SU-DHL-6 (cell line): ENCODE measurements around the gene B4GALNT4.

Experiments
- H2AFZ ChIP-seq: fragments of 200-600 bp; sonication (generic); 2 replicates; pipeline ENCODE4 v1.6.1; 2014; ENCODE audit warnings: low read depth, mild to moderate bottlenecking, moderate library complexity, mixed read lengths, antibody characterized with exemption, low read length; ENCODE audit not compliant: severe bottlenecking
- H3F3A ChIP-seq: fragments of 200-600 bp; shearing (Covaris generic); 2 replicates; pipeline ENCODE4 v1.6.0; 2016; ENCODE audit warnings: antibody characterized with exemption, mild to moderate bottlenecking; ENCODE audit not compliant: insufficient read depth
- H3K27ac ChIP-seq: fragments of 200-600 bp; sonication (generic); 2 replicates; pipeline ENCODE4 v1.5.1; 2016; ENCODE audit warnings: low read depth, mild to moderate bottlenecking, low read length, moderate library complexity, mixed read lengths
- H3K27me3 ChIP-seq: fragments of 200-600 bp; sonication (generic), shearing (Covaris generic); 2 replicates; pipeline ENCODE4 v1.6.0; 2014; ENCODE audit warnings: mild to moderate bottlenecking, low read length
- H3K36me3 ChIP-seq: fragments of 200-600 bp; sonication (generic); 2 replicates; pipeline ENCODE4 v1.6.1; 2014; ENCODE audit warnings: mild to moderate bottlenecking, low read length, mixed read lengths
- H3K4me2 ChIP-seq: fragments of 300-600, 200-600 bp; shearing (Covaris generic), sonication (generic); 2 replicates; pipeline ENCODE4 v1.6.0; 2014; ENCODE audit warnings: low read length, low read depth, mild to moderate bottlenecking; ENCODE audit not compliant: poor library complexity, severe bottlenecking
- H3K4me3 ChIP-seq: fragments of 200-600 bp; sonication (generic); 2 replicates; pipeline ENCODE4 v1.5.1; 2014; ENCODE audit warnings: antibody characterized with exemption, low read length, mild to moderate bottlenecking, mixed read lengths; ENCODE audit not compliant: insufficient read depth, poor library complexity, severe bottlenecking
- H3K79me2 ChIP-seq: fragments of 200-600 bp; sonication (generic); 2 replicates; pipeline ENCODE4 v1.6.1; 2014; ENCODE audit warnings: mild to moderate bottlenecking, low read length, moderate library complexity; ENCODE audit not compliant: insufficient read depth
- H3K9ac ChIP-seq: fragments of 200-600 bp; sonication (generic); 2 replicates; pipeline ENCODE4 v1.7.0; 2014; ENCODE audit warnings: mild to moderate bottlenecking, low read length
- H3K9me2 ChIP-seq: fragments of 200-600 bp; sonication (generic); replicated peaks from 2 replicates; pipeline ENCODE4 v1.6.1; 2014; ENCODE audit warnings: low read length; ENCODE audit not compliant: insufficient read depth
- H3K9me3 ChIP-seq: fragments of 200-600 bp; sonication (generic); 2 replicates; pipeline ENCODE4 v1.6.1; 2014; ENCODE audit warnings: low read length, mixed read lengths; ENCODE audit not compliant: insufficient read depth
- H4K20me1 ChIP-seq: fragments of 200-600 bp; sonication (generic); 2 replicates; pipeline ENCODE4 v1.6.1; 2014; ENCODE audit warnings: low read depth, mild to moderate bottlenecking, antibody characterized with exemption, low read length, moderate library complexity, mixed read lengths
- CTCF ChIP-seq: fragments of 200-600 bp; sonication (generic); IDR thresholded peaks from one replicate; pipeline ENCODE4 v1.5.1; 2017; ENCODE audit warnings: antibody characterized with exemption, mild to moderate bottlenecking, low read length, moderate library complexity; ENCODE audit not compliant: insufficient read depth, poor library complexity, severe bottlenecking
- EZH2phosphoT487 ChIP-seq: fragments of 200-600 bp; sonication (generic), shearing (Covaris generic); conservative IDR thresholded peaks from 2 replicates; pipeline ENCODE4 v1.6.1; 2018; ENCODE audit warnings: mild to moderate bottlenecking, antibody characterized with exemption, low read length, moderate library complexity, mixed read lengths

Gene B4GALNT4

DNA sequence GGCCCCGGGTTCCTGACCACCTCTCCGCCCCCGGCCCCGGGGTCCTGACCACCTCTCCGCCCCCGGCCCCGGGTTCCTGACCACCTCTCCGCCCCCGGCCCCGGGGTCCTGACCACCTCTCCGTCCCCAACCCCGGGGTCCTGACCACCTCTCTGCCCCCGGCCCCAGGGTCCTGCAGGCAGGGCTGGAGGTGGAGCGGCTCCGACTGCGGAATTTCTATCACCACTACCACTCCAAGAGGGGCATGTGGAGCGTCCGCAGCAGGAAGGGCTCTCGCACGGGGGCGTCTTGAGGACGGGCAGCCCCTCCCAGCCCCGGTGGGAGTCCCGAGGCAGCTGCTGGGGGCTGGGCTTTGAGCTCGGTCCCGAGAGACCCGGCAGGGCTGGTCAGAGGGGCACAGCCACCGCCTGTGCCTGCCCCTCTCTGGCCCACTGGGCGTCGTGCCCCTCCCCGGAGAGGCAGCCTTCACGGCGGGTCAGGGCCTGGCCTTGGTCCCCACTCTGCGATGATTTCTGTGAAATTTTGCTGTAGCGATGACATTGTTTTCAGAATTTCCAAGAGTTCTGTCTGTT is 12.3 kb downstream of the B4GALNT4 start:
- Histone ChIP-seq H4K20me1 (no peaks in the 10 kb centered on the region), H3K4me2 (no peak overlapping the region), H3K9me3 (0 out of 2 replicates have a peak, but pooled peaks cover 7% of the 10 kb centered on the region), H3K27me3 (no peaks in the 10 kb centered on the region), H3K36me3 (no peaks in the 10 kb centered on the region), H3K9me2 (no peaks in the 10 kb centered on the region), H3F3A (no peaks in the 10 kb centered on the region), H3K9ac (no peak overlapping the region), H2AFZ (no peak overlapping the region), H3K4me3 (no peak overlapping the region), H3K27ac (no peak overlapping the region), H3K79me2 (no peaks in the 10 kb centered on the region)
- TF ChIP-seq EZH2phosphoT487 (no peak), CTCF (no peak)

GRCh38 chr11:382081-382629 is 12.9 kb downstream of the B4GALNT4 start:
- Histone ChIP-seq H3K9ac (no peak overlapping the region), H3K4me3 (no peak overlapping the region), H3F3A (no peaks in the 10 kb centered on the region), H3K4me2 (no peak overlapping the region), H3K36me3 (no peaks in the 10 kb centered on the region), H4K20me1 (no peaks in the 10 kb centered on the region), H2AFZ (no peak overlapping the region), H3K9me3 (0 out of 2 replicates have a peak, but pooled peaks cover 7% of the 10 kb centered on the region), H3K27ac (no peak overlapping the region), H3K79me2 (no peaks in the 10 kb centered on the region), H3K9me2 (no peaks in the 10 kb centered on the region), H3K27me3 (no peaks in the 10 kb centered on the region)
- TF ChIP-seq EZH2phosphoT487 (no peak), CTCF (no peak)

DNA sequence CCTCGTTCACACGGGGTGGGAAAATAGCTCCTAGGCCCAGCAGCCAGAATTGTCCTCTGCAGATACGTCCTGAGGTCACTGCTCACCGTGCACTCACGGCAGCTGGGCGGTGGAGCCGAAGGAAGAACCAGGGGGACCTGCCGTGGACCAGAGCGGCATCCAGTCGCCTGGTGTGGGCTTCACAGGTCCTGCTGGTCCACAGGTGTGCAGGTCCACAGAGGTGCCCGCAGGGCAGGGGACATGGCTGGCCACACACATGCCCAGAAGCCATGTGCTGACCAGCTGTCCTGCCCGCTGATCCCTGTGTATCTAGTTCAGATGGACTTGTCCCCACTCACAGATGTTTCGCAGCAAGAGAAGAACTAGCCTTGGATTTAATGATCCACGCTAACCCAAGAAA is 14.1 kb downstream of the B4GALNT4 start:
- no peak for TF ChIP-seq EZH2phosphoT487
- H3K9ac ChIP-seq = no peak overlapping the region
- no peaks in the 10 kb centered on the region for H3F3A ChIP-seq
- no peak overlapping the region for H2AFZ ChIP-seq
- H3K9me2 ChIP-seq = no peaks in the 10 kb centered on the region
- H3K4me2 ChIP-seq = no peak overlapping the region
- H4K20me1 ChIP-seq = no peaks in the 10 kb centered on the region
- no peaks in the 10 kb centered on the region for H3K79me2 ChIP-seq
- no peaks in the 10 kb centered on the region for H3K36me3 ChIP-seq
- H3K4me3 ChIP-seq = no peak overlapping the region
- H3K27ac ChIP-seq = no peak overlapping the region
- no peaks in the 10 kb centered on the region for H3K27me3 ChIP-seq
- H3K9me3 ChIP-seq = 0 out of 2 replicates have a peak, but pooled peaks cover 7% of the 10 kb centered on the region

- Histone ChIP-seq H3K4me3 (no peak overlapping the region), H2AFZ (no peak overlapping the region), H3K79me2 (no peaks in the 10 kb centered on the region), H3K9me3 (0 out of 2 replicates have a peak, but pooled peaks cover 7% of the 10 kb centered on the region), H4K20me1 (no peaks in the 10 kb centered on the region), H3K27ac (no peak overlapping the region), H3F3A (no peaks in the 10 kb centered on the region), H3K9ac (no peak overlapping the region), H3K4me2 (no peak overlapping the region), H3K27me3 (no peaks in the 10 kb centered on the region), H3K36me3 (no peaks in the 10 kb centered on the region), H3K9me2 (no peaks in the 10 kb centered on the region)
- TF ChIP-seq EZH2phosphoT487 (no peak), CTCF (no peak)
Measured at GRCh38 chr11:384511-384910, 15.2 kb downstream of the B4GALNT4 start.
